ENCODE results near the gene PDSS2. TPM values are rescaled to one million over a fixed set of nuclear protein-coding genes. Genes with fewer than 3 reads are reported as not detected.

Gene PDSS2
- total RNA-seq, 1 experiment from 2014 or later: 16.1 TPM

GRCh38 chr6:107105511-107106116 is 353.8 kb downstream of the PDSS2 start:
- Histone ChIP-seq H3K27ac (ENCODE audit: low read depth, low read length, poor library complexity, severe bottlenecking) (no peak overlapping the region), H3K4me3 (ENCODE audit: low read depth, low read length, poor library complexity, severe bottlenecking) (no peak overlapping the region), H3K27me3 (replicated peaks; ENCODE audit: insufficient read depth, low read depth, low read length, poor library complexity) (no peaks in the 10 kb centered on the region), H3K36me3 (ENCODE audit: insufficient read depth, low read length, poor library complexity, severe bottlenecking) (no peaks in the 10 kb centered on the region), H3K4me1 (ENCODE audit: insufficient read depth, low read length, poor library complexity, severe bottlenecking) (no peaks in the 10 kb centered on the region), H3K9me3 (ENCODE audit: low read depth, low read length, poor library complexity, severe bottlenecking) (no peaks in the 10 kb centered on the region)
- POLR2A ChIA-PET (ENCODE audit: low non-redundant PET): no interaction called here
- TF ChIP-seq EZH2 (IDR thresholded peaks at IDR 0.05; ENCODE audit: borderline replicate concordance, low read depth, low read length, poor library complexity, severe bottlenecking) (no peak), CTCF (conservative IDR thresholded peaks at IDR 0.05; ENCODE audit: low read depth, low read length) (no peak)
- CTCF ChIA-PET: no interaction called here
- intact Hi-C loops (cut with micrococcal nuclease; ENCODE audit: unreplicated experiment): no loop called here
- no TSS peak for BruUV-seq (replicated peaks)
- DNase-seq (ENCODE audit: low spot score): no peak

GRCh38 chr6:107103082-107103481 is 356.3 kb downstream of the PDSS2 start:
- intact Hi-C loops (cut with micrococcal nuclease; ENCODE audit: unreplicated experiment): no loop called here
- no peak overlapping the region for H3K27ac ChIP-seq (ENCODE audit: low read depth, low read length, poor library complexity, severe bottlenecking)
- ChIA-PET CTCF (no interaction called here), POLR2A (ENCODE audit: low non-redundant PET) (no interaction called here)
- no peaks in the 10 kb centered on the region for H3K36me3 ChIP-seq (ENCODE audit: insufficient read depth, low read length, poor library complexity, severe bottlenecking)
- BruUV-seq (replicated peaks): no TSS peak
- no peaks in the 10 kb centered on the region for H3K27me3 ChIP-seq (replicated peaks; ENCODE audit: insufficient read depth, low read depth, low read length, poor library complexity)
- H3K9me3 ChIP-seq (ENCODE audit: low read depth, low read length, poor library complexity, severe bottlenecking): no peaks in the 10 kb centered on the region
- no peak overlapping the region for H3K4me3 ChIP-seq (ENCODE audit: low read depth, low read length, poor library complexity, severe bottlenecking)
- no peaks in the 10 kb centered on the region for H3K4me1 ChIP-seq (ENCODE audit: insufficient read depth, low read length, poor library complexity, severe bottlenecking)
- no peak for DNase-seq (ENCODE audit: low spot score)
- TF ChIP-seq CTCF (conservative IDR thresholded peaks at IDR 0.05; ENCODE audit: low read depth, low read length): no peak
- no peak for TF ChIP-seq EZH2 (IDR thresholded peaks at IDR 0.05; ENCODE audit: borderline replicate concordance, low read depth, low read length, poor library complexity, severe bottlenecking)

Other genes starting within 250 kb of the PDSS2 start
- gene SOBP, start 30.6 kb upstream of the PDSS2 start, total RNA-seq (2021): 3.3 TPM in 2 replicates